GM12874 (cell line): Measurements from ENCODE around the gene CLIC4.

Experiments used
- TF ChIP-seq, protein P1 (sequence below): IDR thresholded peaks from 2 replicates; pipeline ENCODE4 v1.5.1; 2011; ENCODE audit warnings: low read depth, mild to moderate bottlenecking, control low read depth, low read length, moderate library complexity; ENCODE audit not compliant: insufficient read depth

CLIC4 gene

DNA sequence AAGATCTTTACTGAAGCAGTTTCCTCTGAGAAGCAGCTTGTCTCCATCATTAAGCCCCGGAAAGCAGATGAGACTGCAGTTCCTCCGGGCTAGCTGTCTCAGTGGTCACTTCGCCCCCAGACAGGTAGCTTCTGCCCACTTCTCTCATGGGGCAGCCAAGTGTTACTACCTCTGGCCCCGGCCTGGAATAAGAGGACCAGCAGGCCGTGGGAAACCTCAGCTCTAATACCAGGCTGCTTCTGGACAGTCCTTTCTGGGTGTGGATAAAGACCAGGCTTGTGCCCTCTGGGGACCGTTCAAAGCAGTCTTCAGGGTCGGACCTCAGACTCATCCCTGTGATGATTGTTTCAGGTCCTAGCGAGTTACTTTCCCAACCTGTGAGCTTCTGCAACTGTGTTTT lies 130.0 kb downstream of the CLIC4 start:
- TF ChIP-seq, protein P1, sequence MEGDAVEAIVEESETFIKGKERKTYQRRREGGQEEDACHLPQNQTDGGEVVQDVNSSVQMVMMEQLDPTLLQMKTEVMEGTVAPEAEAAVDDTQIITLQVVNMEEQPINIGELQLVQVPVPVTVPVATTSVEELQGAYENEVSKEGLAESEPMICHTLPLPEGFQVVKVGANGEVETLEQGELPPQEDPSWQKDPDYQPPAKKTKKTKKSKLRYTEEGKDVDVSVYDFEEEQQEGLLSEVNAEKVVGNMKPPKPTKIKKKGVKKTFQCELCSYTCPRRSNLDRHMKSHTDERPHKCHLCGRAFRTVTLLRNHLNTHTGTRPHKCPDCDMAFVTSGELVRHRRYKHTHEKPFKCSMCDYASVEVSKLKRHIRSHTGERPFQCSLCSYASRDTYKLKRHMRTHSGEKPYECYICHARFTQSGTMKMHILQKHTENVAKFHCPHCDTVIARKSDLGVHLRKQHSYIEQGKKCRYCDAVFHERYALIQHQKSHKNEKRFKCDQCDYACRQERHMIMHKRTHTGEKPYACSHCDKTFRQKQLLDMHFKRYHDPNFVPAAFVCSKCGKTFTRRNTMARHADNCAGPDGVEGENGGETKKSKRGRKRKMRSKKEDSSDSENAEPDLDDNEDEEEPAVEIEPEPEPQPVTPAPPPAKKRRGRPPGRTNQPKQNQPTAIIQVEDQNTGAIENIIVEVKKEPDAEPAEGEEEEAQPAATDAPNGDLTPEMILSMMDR, result no peak

DNA sequence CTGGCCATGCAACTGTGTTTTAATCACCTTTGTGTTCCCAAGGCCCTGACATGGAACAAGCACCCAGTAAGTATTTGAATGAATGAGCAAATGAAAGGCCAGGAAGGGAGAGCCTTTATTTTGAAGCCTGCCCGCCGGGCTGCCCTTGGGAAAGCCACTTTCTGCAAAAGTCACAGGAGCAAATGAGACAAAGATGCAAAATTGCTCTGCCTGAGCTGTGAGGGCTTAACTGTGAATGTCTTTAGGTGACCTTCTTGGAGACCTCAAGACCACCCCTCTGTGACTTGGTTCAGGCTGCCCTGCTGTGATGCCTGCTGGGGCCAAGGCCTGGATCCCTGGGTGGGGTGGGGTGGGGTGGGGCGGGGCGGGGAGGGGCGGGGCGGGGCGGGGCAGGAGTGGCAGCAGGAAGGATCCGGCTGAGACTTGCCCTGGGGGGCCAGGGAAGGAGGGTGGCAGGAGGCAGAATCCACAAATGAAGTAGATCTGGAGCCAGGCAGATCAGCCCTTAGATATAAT lies 130.8 kb downstream of the CLIC4 start:
- TF ChIP-seq, protein P1, result no peak

DNA sequence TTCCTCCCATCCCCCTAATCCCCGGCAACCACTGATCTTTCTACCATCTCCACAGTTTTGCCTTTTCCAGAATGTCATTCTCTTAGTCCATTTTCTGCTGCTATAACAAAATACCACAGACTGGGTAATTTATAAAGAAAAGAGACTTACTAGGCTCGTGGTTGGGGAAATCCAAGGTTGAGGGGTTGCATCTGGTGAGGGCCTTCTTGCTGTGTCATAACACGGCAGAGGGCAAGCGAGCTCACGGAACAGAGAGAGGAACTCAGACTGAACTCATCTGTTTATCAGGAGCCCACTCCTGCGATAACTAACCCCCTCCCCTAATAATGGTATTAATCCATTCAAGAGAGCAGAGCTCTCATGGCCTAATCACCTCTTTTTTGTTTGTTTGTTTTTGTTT lies 132.8 kb downstream of the CLIC4 start:
- TF ChIP-seq, protein P1, result no peak

DNA sequence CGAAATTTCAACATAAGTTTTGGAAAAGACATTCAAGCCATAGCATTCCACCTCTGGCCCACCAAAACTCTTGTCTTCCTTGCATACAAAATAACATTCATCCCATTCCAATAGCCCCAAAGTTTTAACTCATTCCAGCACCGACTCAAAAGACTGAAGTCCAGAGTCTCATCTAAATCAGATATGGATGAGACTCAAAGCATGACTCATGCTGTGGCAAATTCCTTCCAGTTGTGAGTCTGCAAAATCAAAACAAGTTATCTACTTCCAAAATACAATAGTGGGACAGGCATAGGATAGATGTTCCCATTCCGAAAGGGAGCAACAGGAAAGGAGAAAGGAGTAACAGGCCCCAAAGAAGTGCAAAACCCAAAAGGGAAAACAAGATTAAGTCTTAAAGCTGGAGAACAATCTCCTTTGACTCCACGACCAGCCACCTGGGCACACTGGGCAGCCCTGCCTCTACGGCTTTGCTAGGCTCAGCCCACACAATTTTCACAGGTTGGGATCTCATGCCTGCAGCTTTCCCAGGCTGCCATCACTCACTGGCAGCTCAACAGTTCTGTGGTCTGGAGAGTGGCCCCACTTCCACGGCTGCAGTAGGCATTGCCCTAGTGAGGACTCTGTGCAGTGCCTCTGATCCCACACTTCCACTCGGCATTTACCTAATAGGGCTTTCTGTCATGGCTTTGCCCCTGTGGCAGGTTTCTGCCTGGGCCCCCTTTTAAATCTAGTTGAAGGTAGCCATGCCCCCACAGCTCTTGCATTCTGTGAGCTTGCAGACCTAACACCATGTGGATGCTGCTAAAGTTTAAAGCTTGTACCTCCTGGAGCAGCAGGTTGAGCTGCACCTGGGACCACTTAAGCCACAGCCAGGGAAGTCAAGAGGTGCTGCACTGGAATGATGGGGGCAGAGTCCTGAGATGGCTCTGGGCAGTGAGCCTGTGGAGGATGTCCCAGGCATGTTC lies 133.8 kb downstream of the CLIC4 start:
- TF ChIP-seq, protein P1, result no peak

DNA sequence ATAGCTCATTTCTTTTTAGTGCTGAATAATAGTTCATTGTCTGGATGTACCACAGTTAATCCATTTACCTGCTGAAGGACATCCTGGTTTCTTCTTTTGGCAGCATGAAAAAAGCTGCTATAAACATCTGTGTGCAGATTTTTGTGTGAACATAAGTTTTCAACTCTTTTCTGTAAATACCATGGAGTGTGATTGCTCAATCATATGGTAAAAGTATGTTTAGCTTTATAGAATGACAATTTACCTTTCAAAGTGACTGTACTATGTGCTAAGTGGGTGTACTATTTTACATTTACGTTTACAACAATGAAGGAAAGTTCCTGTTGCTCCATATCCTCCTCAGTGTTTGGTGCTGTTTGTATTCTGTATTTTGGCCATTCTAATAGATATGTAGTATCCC lies 135.8 kb downstream of the CLIC4 start:
- TF ChIP-seq, protein P1, result no peak

DNA sequence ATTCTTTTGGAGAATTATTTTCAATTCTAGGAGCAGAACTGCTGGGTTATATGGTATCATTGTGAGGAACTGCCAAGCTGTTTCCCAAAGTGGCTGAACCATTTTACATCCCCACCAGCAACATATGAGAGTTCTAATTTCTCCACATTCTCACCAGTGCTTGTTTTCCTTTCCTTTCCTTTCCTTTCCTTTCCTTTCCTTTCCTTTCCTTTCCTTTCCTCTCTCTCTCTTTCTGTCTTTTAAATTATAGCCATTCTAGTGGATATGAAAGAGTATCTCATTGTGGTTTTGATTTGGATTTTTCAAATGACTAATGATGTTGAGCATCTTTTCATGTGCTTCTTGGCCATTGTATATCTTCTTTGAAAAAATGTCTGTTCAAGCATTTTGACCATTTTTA lies 139.5 kb downstream of the CLIC4 start:
- TF ChIP-seq, protein P1, result no peak

DNA sequence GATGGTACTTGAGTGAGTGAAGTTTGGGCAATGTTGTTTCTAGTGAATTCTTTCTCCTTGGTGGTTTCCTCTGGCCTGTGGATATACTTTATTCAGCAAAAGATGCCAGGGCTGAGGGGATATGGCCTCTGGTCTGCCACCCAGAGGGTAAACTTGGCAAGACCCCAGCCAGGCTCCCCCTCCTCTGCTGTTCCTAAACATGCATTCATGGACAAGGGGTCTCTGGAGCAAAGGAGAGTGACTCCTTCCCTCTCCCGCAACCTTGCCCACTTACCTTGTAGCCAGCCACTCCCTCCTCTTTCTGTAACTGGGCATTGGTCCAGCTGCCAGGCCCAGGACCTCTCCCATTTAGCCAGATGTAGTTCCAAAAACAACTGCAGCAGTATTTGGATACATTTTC lies 141.0 kb downstream of the CLIC4 start:
- TF ChIP-seq, protein P1, result no peak
